NCI-H146 treated with DMSO at 0.1 percent for 48 hours (cell line): ENCODE results near the gene RBMS1.

Experiments
- DNase-seq: peaks from one replicate; lab custom pipeline; 2025; ENCODE audit not compliant: unreplicated experiment; lab: John Stamatoyannopoulos, UW

The RBMS1 gene

DNA sequence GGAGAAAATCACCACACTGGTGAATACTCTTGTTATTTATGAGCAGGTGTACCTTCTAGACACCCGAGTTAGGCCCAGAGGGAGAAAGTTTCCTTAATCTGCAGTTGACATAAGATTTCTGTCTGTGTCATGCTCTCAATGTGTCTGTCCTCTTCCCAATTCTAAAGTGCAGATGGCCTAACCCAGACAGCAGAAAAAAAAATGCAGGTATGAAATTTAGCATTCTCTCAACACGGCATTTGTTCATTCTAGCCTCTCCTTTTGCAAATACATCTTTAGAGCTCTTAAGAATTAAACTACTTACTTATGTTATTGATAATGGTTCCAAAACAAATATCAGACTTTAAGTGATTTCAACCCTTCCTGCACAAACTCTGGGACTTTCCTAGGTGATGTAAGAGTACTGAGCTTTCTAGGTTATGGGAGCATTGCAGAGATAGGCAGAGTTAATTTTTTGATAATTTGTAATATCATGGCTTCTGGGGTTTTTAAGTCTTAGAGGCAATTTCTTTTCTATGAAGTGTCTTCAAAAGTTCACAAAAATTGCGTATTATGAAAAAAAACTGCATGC lies 260.6 kb downstream of the RBMS1 start:
- no peak for DNase-seq

DNA sequence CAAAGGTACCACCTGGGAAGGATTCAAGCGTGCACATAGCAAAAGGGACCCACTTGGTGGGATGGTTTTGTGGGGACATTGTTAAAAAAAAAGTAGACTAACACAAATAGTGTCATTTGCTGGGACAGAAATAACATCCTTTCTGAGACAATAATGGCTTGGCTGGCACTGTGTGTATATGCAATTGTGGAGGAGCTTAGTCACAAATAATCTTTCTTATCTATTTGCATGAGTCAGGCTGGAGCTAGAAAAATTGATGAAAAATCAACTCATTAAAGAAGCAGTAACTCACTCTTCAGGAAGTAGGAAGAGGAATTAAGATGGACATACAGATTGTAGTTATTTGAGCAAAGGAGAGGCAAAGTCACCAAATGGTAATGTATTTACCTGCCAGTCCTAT lies 264.0 kb downstream of the RBMS1 start:
- no peak for DNase-seq

DNA sequence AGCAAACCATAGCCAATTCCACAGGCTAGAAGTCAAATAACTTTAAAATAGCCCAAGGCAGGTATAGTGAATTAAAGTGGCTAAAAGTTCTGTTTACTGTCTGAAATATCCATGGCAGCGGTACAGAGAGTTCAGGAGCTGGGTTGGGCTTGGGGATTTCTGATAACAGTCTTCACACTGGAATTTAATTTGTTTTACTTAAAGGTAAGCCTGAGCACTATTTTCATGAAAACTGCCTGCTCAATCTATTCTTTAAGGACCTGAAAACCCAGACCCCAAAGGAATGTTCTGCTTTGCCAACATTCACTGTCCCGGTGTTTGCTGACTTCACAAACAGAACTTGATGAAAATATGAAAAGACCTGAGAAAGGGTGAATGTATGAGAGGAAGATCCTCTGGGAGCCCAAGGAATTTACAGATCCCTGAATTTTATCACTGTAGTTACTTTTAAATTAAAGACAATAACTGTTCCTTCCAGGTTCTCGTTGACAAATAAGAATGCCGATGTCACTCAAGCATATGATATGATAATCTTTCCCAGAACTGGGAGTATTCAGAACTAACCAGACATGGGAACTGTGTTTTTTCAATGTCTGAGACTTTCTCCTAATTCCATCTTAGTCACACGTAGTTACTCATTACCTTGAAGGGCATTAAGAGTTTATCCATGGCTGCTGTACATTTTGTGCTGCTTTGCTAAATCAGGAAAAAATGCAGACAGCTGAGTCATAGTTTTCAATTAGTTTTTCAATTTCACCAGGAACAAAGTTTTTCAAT lies 265.3 kb downstream of the RBMS1 start:
- no peak for DNase-seq

DNA sequence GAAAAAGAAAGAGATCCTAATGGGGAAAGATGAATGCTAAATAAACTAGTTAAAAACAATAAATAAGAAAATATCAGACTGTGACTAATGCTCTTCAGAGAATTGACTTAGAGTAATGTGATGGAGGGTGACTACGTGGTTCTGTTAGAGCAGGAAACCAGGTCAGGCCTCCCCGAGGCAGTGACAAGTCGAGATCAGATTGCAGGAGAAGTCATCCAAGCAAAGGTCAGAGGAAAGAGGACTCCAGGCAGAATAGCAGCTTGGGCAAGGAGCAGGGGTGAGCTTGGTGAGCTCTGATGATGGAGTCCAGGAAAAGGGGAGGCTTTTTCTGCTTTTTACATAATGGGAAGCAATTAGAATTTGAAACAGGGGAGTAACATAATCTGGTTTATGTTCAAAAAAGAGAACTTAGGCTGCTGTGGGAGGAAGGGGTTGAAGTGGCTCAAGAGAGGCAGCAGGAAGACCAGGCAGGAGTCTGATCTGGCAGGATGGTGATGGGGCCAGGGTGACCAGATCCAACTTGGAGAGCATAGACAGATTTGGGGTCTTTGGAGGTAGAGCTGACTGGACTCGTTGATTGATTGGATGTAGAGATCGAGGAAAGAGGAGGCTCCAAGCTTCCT lies 266.2 kb downstream of the RBMS1 start:
- DNase-seq: no peak

GRCh38 chr2:160226367-160226766 lies 267.2 kb downstream of the RBMS1 start:
- no peak for DNase-seq

DNA sequence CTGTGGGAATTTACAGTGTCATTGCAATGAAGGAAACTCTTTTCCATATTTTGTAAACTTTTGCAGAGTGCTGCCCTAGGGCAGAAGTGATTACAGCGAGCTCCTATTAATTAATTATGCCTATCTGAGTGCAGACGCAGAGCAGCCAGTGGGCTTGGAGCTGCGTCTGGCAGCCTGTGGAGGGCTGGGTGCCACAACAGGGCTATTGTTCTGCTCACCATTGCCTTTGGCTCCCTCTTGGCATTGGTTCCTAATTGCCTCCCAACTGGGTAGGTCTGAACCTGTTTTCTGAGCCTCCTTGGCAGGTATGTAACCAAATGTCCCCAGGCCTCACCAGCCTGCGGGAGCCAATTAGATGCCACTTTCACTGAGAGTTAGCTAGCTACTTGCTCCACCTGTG lies 267.9 kb downstream of the RBMS1 start:
- DNase-seq: no peak

DNA sequence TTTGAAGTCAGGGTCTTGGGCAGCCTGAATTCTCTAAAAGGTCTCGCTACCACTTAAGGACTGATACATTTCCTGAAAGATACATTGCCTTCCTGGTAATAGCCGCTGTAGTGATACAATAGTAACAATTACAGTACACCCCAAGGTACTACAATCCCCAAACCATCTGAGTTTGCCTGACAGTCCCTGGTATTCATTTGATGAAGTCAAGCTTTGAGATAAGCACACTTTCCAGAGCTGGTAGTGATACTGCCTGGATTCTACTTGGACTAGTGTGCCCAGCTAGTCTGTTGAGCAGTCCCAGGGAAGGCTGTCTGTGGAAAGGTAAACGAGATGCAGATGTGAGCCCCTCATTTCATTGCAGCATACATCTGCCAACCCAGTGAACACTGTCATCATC lies 269.1 kb downstream of the RBMS1 start:
- no peak for DNase-seq

DNA sequence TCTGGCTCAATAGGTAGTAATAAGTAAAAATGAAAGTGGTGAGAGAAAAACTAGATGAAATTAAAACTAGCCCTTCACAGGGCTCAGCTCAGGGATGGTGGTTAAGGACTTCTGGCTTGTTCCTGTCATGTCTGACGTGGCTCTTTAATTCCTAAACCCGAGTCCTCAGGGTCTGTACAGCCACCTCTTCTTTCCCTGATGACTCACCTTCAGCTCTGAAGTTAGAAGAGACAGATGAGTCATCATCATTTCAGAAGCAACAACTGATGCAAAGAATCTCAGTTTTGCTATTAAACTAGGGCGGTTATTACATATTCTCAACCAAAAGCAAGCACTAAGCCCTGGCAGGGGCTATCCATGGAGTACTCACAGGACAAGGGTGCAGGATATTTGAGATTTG lies 269.5 kb downstream of the RBMS1 start:
- no peak for DNase-seq

DNA sequence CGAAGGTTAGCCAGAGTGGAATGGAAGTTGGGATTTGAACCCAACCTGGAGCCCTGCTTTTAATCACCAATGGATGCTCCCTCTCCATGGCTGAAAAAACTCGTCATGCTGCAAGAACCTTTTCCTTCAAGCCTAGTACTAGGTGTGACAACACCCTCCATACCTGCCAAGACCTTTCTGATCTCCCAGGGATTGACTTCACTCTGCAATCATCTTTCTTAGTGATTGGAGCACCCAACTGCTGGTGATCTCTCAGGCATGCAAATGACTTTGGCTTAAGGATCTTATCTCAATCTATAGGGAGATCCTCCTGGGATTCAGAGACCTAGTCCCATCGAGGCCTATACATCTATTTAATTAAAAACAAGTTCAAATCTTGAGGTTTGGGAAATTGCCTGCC lies 270.0 kb downstream of the RBMS1 start:
- no peak for DNase-seq

- DNase-seq: no peak
Observed at GRCh38 chr2:160222546-160223283, 270.9 kb downstream of the RBMS1 start.
